Astrocyte (in vitro differentiated cells and primary cell): ENCODE data around the gene NUDT13. TPM values are rescaled to one million over a fixed set of nuclear protein-coding genes. Genes with fewer than 3 reads are reported as not detected.

Source experiments
- DNase-seq: peaks from one replicate; pipeline ENCODE4 v3.0.0-alpha.2; 2010; ENCODE audit warnings: low read depth
- FAIRE-seq: peaks from 2 replicates; lab custom pipeline; 2011; peaks lifted over from hg19 to GRCh38; lab: Jason Lieb, UNC
- H2AFZ ChIP-seq: 2 replicates; pipeline ENCODE4 v1.6.0; 2012; ENCODE audit warnings: low read depth, low read length, inconsistent platforms
- H3K27ac ChIP-seq: 2 replicates; pipeline ENCODE4 v1.5.1; 2011; ENCODE audit warnings: low read depth, low read length, inconsistent platforms
- H3K27me3 ChIP-seq: 2 replicates; pipeline ENCODE4 v1.6.0; 2011; ENCODE audit warnings: low read length, inconsistent platforms; ENCODE audit not compliant: insufficient read depth
- H3K36me3 ChIP-seq: 2 replicates; pipeline ENCODE4 v1.5.1; 2011; ENCODE audit warnings: low read length, inconsistent platforms; ENCODE audit not compliant: insufficient read depth
- H3K4me1 ChIP-seq: 2 replicates; pipeline ENCODE4 v1.5.1; 2011; ENCODE audit warnings: low read length, inconsistent platforms; ENCODE audit not compliant: insufficient read depth
- H3K4me2 ChIP-seq: 2 replicates; pipeline ENCODE4 v1.6.0; 2012; ENCODE audit warnings: low read length, inconsistent platforms
- H3K4me3 ChIP-seq: 2 replicates; pipeline ENCODE4 v1.5.1; 2011; ENCODE audit warnings: low read depth, mild to moderate bottlenecking, low read length, inconsistent platforms; ENCODE audit not compliant: insufficient read depth
- H3K79me2 ChIP-seq: 2 replicates; pipeline ENCODE4 v1.6.0; 2012; ENCODE audit warnings: mild to moderate bottlenecking, low read length, inconsistent platforms; ENCODE audit not compliant: insufficient read depth
- H3K9ac ChIP-seq: 2 replicates; pipeline ENCODE4 v1.6.0; 2012; ENCODE audit warnings: mild to moderate bottlenecking, low read length, inconsistent platforms
- H3K9me3 ChIP-seq: 2 replicates; pipeline ENCODE4 v1.5.1; 2012; ENCODE audit warnings: low read depth, mild to moderate bottlenecking, low read length, inconsistent platforms; ENCODE audit not compliant: insufficient read depth
- H4K20me1 ChIP-seq: 2 replicates; pipeline ENCODE4 v1.6.0; 2012; ENCODE audit warnings: low read length, inconsistent platforms; ENCODE audit not compliant: insufficient read depth
- H3K27ac Mint-ChIP-seq: one replicate; pipeline ENCODE4 v1.8.0; 2021; ENCODE audit warnings: mild to moderate bottlenecking, mixed read lengths; ENCODE audit not compliant: unreplicated experiment
- H3K27me3 Mint-ChIP-seq: one replicate; pipeline ENCODE4 v1.8.0; 2021; ENCODE audit warnings: low read depth, mixed read lengths; ENCODE audit not compliant: unreplicated experiment
- H3K36me3 Mint-ChIP-seq: one replicate; pipeline ENCODE4 v1.8.0; 2021; ENCODE audit warnings: low read depth, mixed read lengths; ENCODE audit not compliant: unreplicated experiment
- H3K4me1 Mint-ChIP-seq: one replicate; pipeline ENCODE4 v1.8.0; 2021; ENCODE audit warnings: low read depth, mixed read lengths; ENCODE audit not compliant: unreplicated experiment
- H3K4me3 Mint-ChIP-seq: one replicate; pipeline ENCODE4 v1.8.0; 2021; ENCODE audit warnings: mild to moderate bottlenecking, moderate library complexity, mixed read lengths; ENCODE audit not compliant: unreplicated experiment
- H3K9me3 Mint-ChIP-seq: one replicate; pipeline ENCODE4 v1.8.0; 2021; ENCODE audit warnings: mild to moderate bottlenecking, mixed read lengths; ENCODE audit not compliant: unreplicated experiment
- EZH2 ChIP-seq: IDR thresholded peaks from 2 replicates; pipeline ENCODE4 v1.6.1; 2012; ENCODE audit warnings: mild to moderate bottlenecking, low read length, inconsistent platforms; ENCODE audit not compliant: insufficient read depth
- total RNA-seq: library from RNA; stranded (reverse); gene quantifications from 2 replicates; pipeline ENCODE4 v1.2.1, GENCODE V29; 2021
- TF ChIP-seq, protein P1 (sequence below): IDR thresholded peaks from 2 replicates; pipeline ENCODE4 v1.5.1; 2011; ENCODE audit warnings: low read depth, mild to moderate bottlenecking, inconsistent platforms, low read length, moderate library complexity; ENCODE audit not compliant: insufficient read depth

Gene NUDT13
- total RNA-seq, 1 donor from 2014 or later: 2.4 TPM

GRCh38 chr10:73086816-73087215 is 23.4 kb upstream of the NUDT13 start:
- H3K9me3 Mint-ChIP-seq: no peaks in the 10 kb centered on the region
- H3K4me2 ChIP-seq: no peak overlapping the region
- H3K9me3 ChIP-seq: no peaks in the 10 kb centered on the region
- H3K27ac ChIP-seq: no peak overlapping the region
- peaks cover 6% of the 10 kb centered on the region for H3K36me3 Mint-ChIP-seq
- H3K4me3 ChIP-seq: no peak overlapping the region
- H3K27ac Mint-ChIP-seq: no peak overlapping the region
- H3K79me2 ChIP-seq: peaks cover 92% of the 10 kb centered on the region
- H3K9ac ChIP-seq: no peak overlapping the region
- TF ChIP-seq EZH2: no peak
- TF ChIP-seq, protein P1, sequence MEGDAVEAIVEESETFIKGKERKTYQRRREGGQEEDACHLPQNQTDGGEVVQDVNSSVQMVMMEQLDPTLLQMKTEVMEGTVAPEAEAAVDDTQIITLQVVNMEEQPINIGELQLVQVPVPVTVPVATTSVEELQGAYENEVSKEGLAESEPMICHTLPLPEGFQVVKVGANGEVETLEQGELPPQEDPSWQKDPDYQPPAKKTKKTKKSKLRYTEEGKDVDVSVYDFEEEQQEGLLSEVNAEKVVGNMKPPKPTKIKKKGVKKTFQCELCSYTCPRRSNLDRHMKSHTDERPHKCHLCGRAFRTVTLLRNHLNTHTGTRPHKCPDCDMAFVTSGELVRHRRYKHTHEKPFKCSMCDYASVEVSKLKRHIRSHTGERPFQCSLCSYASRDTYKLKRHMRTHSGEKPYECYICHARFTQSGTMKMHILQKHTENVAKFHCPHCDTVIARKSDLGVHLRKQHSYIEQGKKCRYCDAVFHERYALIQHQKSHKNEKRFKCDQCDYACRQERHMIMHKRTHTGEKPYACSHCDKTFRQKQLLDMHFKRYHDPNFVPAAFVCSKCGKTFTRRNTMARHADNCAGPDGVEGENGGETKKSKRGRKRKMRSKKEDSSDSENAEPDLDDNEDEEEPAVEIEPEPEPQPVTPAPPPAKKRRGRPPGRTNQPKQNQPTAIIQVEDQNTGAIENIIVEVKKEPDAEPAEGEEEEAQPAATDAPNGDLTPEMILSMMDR: no peak
- no peaks in the 10 kb centered on the region for H3K27me3 Mint-ChIP-seq
- peaks cover 24% of the 10 kb centered on the region for H3K4me1 Mint-ChIP-seq
- peaks cover 60% of the 10 kb centered on the region for H4K20me1 ChIP-seq
- no peak for FAIRE-seq
- DNase-seq: no peak
- no peak overlapping the region for H3K4me3 Mint-ChIP-seq
- no peaks in the 10 kb centered on the region for H3K36me3 ChIP-seq
- no peak overlapping the region for H2AFZ ChIP-seq
- H3K27me3 ChIP-seq: no peaks in the 10 kb centered on the region
- H3K4me1 ChIP-seq: no peaks in the 10 kb centered on the region

GRCh38 chr10:73088304-73088703 is 22.0 kb upstream of the NUDT13 start:
- Mint-ChIP-seq H3K36me3 (peaks cover 7% of the 10 kb centered on the region), H3K27me3 (no peaks in the 10 kb centered on the region), H3K4me3 (peak overlapping the region; percentile 27), H3K27ac (no peak overlapping the region), H3K4me1 (peaks cover 22% of the 10 kb centered on the region), H3K9me3 (no peaks in the 10 kb centered on the region)
- TF ChIP-seq, protein P1: no peak
- TF ChIP-seq EZH2: no peak
- H2AFZ ChIP-seq: no peak overlapping the region
- H3K27me3 ChIP-seq: no peaks in the 10 kb centered on the region
- H3K36me3 ChIP-seq: no peaks in the 10 kb centered on the region
- H4K20me1 ChIP-seq: peaks cover 57% of the 10 kb centered on the region
- H3K4me2 ChIP-seq: no peak overlapping the region
- FAIRE-seq (no peak), DNase-seq (no peak)
- H3K4me1 ChIP-seq: no peaks in the 10 kb centered on the region
- no peak overlapping the region for H3K9ac ChIP-seq
- no peaks in the 10 kb centered on the region for H3K9me3 ChIP-seq
- H3K79me2 ChIP-seq: peaks cover 94% of the 10 kb centered on the region
- H3K4me3 ChIP-seq: no peak overlapping the region
- H3K27ac ChIP-seq: no peak overlapping the region

GRCh38 chr10:73092830-73093229 is 17.4 kb upstream of the NUDT13 start:
- Histone ChIP-seq H3K4me1 (peaks cover 9% of the 10 kb centered on the region), H4K20me1 (peaks cover 30% of the 10 kb centered on the region), H3K27me3 (no peaks in the 10 kb centered on the region), H3K9me3 (no peaks in the 10 kb centered on the region), H3K79me2 (peaks cover 84% of the 10 kb centered on the region), H3K36me3 (no peaks in the 10 kb centered on the region), H3K4me2 (no peak overlapping the region), H2AFZ (no peak overlapping the region), H3K9ac (no peak overlapping the region), H3K4me3 (no peak overlapping the region), H3K27ac (no peak overlapping the region)
- Mint-ChIP-seq H3K27me3 (no peaks in the 10 kb centered on the region), H3K4me1 (peaks cover 22% of the 10 kb centered on the region), H3K4me3 (peak overlapping the region; percentile 84), H3K36me3 (peaks cover 4% of the 10 kb centered on the region), H3K27ac (no peak overlapping the region), H3K9me3 (no peaks in the 10 kb centered on the region)
- no peak for FAIRE-seq
- DNase-seq: no peak
- TF ChIP-seq, protein P1: no peak
- no peak for TF ChIP-seq EZH2
